Occipital lobe (tissue), 2 donors: ENCODE results near the gene EVX2. TPM values are rescaled to one million over a fixed set of nuclear protein-coding genes. Genes with fewer than 3 reads are reported as not detected.
A peak's percentile ranks its signal among the peaks of the same experiment; 100 is the strongest.

ENCODE experiments used
- DNase-seq: peaks from one replicate; lab custom pipeline; 2025; lab: John Stamatoyannopoulos, UW
- total RNA-seq: library from RNA; depleted of rRNA; stranded (reverse); fragments of >200 nt; gene quantifications from one replicate; pipeline ENCODE4 v1.2.3, GENCODE V29; 2014

EVX2 gene
- total RNA-seq = not detected

GRCh38 chr2:176083796-176084261, at the start of gene EVX2:
Gene EVX2, minus strand, starts transcription at chr2:176083962. Its CDS starts 186 bp downstream, at chr2:176083776.
- DNase-seq = no peak

GRCh38 chr2:176133389-176133788, 49.6 kb upstream of the EVX2 start:
- no peak for DNase-seq

- DNase-seq = no peak
These were observed 48.7 kb upstream of the EVX2 start for GRCh38 chr2:176132205-176133171.

GRCh38 chr2:176131848-176132158, 48.0 kb upstream of the EVX2 start:
- no peak for DNase-seq

GRCh38 chr2:176130957-176131847, 47.4 kb upstream of the EVX2 start:
- no peak for DNase-seq

- DNase-seq = no peak
These were observed 46.6 kb upstream of the EVX2 start for GRCh38 chr2:176130147-176130956.

- DNase-seq = no peak
These were observed 46.0 kb upstream of the EVX2 start for GRCh38 chr2:176129813-176130146.

GRCh38 chr2:176128982-176129796, 45.4 kb upstream of the EVX2 start, which contains the start of gene HOXD8:
Gene HOXD8, plus strand, starts transcription at chr2:176129705. Its CDS starts 662 bp downstream, at chr2:176130367.
- no peak for DNase-seq

- DNase-seq = no peak
These were observed 44.6 kb upstream of the EVX2 start for GRCh38 chr2:176128172-176128981.

- DNase-seq = no peak
These were observed 44.0 kb upstream of the EVX2 start for GRCh38 chr2:176127774-176128072.

- DNase-seq = peak; percentile 9
These were observed 43.4 kb upstream of the EVX2 start for GRCh38 chr2:176126929-176127773.

GRCh38 chr2:176125772-176126054, 42.0 kb upstream of the EVX2 start:
- DNase-seq = no peak

- no peak for DNase-seq
These were observed 41.4 kb upstream of the EVX2 start for GRCh38 chr2:176124947-176125771.

GRCh38 chr2:176124110-176124946, 40.6 kb upstream of the EVX2 start:
- no peak for DNase-seq

GRCh38 chr2:176123411-176124109, 39.8 kb upstream of the EVX2 start:
- DNase-seq = no peak

GRCh38 chr2:176122683-176123410, 39.1 kb upstream of the EVX2 start, which contains the start of gene HOXD9:
Gene HOXD9, plus strand, starts transcription at chr2:176122719. Its CDS starts 50 bp downstream, at chr2:176122769.
- DNase-seq = no peak
